IMR-90 (cell line): ENCODE data around the gene ERBB4.

Experiments
- BHLHE40 ChIP-seq: fragments of 150-350 bp; IDR thresholded peaks from 2 replicates; pipeline ENCODE4 v1.6.1; 2016; ENCODE audit warnings: mild to moderate bottlenecking, low read depth, low read length
- CEBPB ChIP-seq: IDR thresholded peaks from 2 replicates; pipeline ENCODE4 v1.6.1; 2012; ENCODE audit warnings: low read depth, low read length, improper control_type of control experiment
- CHD1 ChIP-seq: IDR thresholded peaks from 2 replicates; pipeline ENCODE4 v1.6.1; 2012; ENCODE audit warnings: low read depth, low read length, improper control_type of control experiment
- CTCF ChIP-seq: conservative IDR thresholded peaks from 2 replicates; pipeline ENCODE4 v1.5.1; 2012; ENCODE audit warnings: mild to moderate bottlenecking, low read depth, low read length, improper control_type of control experiment
- FOS ChIP-seq: fragments of 150-350 bp; IDR thresholded peaks from 2 replicates; pipeline ENCODE4 v1.6.1; 2016; ENCODE audit warnings: low read depth, low read length
- MAFK ChIP-seq: IDR thresholded peaks from 2 replicates; pipeline ENCODE4 v1.6.1; 2012; ENCODE audit warnings: low read depth, low read length, improper control_type of control experiment
- MXI1 ChIP-seq: IDR thresholded peaks from 2 replicates; pipeline ENCODE4 v1.6.1; 2012; ENCODE audit warnings: low read depth, mild to moderate bottlenecking, low read length, moderate library complexity, borderline replicate concordance
- POLR2A ChIP-seq: IDR thresholded peaks from 2 replicates; pipeline ENCODE4 v1.6.1; 2012; ENCODE audit warnings: mild to moderate bottlenecking, low read depth, low read length
- RAD21 ChIP-seq: IDR thresholded peaks from 2 replicates; pipeline ENCODE4 v1.6.1; 2012; ENCODE audit warnings: low read length, improper control_type of control experiment
- RCOR1 ChIP-seq: IDR thresholded peaks from 2 replicates; pipeline ENCODE4 v1.6.1; 2012; ENCODE audit warnings: mild to moderate bottlenecking, low read length, improper control_type of control experiment; ENCODE audit not compliant: insufficient replicate concordance
- RFX5 ChIP-seq: IDR thresholded peaks from 2 replicates; pipeline ENCODE4 v1.8.0; 2012; ENCODE audit warnings: low read depth, mild to moderate bottlenecking, low read length, moderate library complexity
- SMC3 ChIP-seq: fragments of 150-350 bp; IDR thresholded peaks from 2 replicates; pipeline ENCODE4 v1.6.1; 2016; ENCODE audit warnings: low read depth, mild to moderate bottlenecking, antibody characterized with exemption, low read length, moderate library complexity
- USF2 ChIP-seq: fragments of 150-350 bp; IDR thresholded peaks from 2 replicates; pipeline ENCODE4 v1.6.1; 2017; ENCODE audit warnings: mild to moderate bottlenecking, antibody characterized with exemption, low read length, low read depth

- TF ChIP-seq POLR2A (no peak), CTCF (no peak), CEBPB (no peak), FOS (no peak), USF2 (no peak), RAD21 (no peak), RFX5 (no peak), CHD1 (no peak), MAFK (no peak), BHLHE40 (no peak), SMC3 (no peak), MXI1 (no peak), RCOR1 (no peak)
Measured at GRCh38 chr2:212465456-212465855, 73.1 kb downstream of the ERBB4 start.
